AG04449 (cell line): ENCODE data around the gene HERC4.
"Not testable (repeated sequence)": the region's sequence is repeated elsewhere in the genome, so short reads cannot be mapped to it uniquely, and the experiment has no call there.

Experiments used
- CTCF ChIA-PET: fragments of 350-600 bp; formaldehyde crosslinking; extraction: SDS; loops from one replicate; lab custom pipeline; 2021; ENCODE audit warnings: antibody characterized with exemption; lab: Yijun Ruan, JAX
- POLR2A ChIA-PET: fragments of 400-600, 350-600 bp; formaldehyde crosslinking; extraction: SDS; loops from one replicate; lab custom pipeline; 2020; ENCODE audit warnings: antibody characterized with exemption, inconsistent platforms; lab: Yijun Ruan, JAX
- DNase-seq: peaks from one replicate; pipeline ENCODE4 v3.0.0-alpha.2; 2010; ENCODE audit warnings: low read depth, low spot score
- H3K4me3 ChIP-seq: 2 replicates; pipeline ENCODE4 v1.5.1; 2011; ENCODE audit warnings: low read depth, mild to moderate bottlenecking, control low read depth, low read length
- CTCF ChIP-seq: IDR thresholded peaks from one replicate; pipeline ENCODE4 v1.5.1; 2011; ENCODE audit warnings: mild to moderate bottlenecking, moderate library complexity, low read length, control low read depth, inconsistent platforms; ENCODE audit not compliant: insufficient read depth; ENCODE audit errors: missing control alignments

Gene HERC4

DNA sequence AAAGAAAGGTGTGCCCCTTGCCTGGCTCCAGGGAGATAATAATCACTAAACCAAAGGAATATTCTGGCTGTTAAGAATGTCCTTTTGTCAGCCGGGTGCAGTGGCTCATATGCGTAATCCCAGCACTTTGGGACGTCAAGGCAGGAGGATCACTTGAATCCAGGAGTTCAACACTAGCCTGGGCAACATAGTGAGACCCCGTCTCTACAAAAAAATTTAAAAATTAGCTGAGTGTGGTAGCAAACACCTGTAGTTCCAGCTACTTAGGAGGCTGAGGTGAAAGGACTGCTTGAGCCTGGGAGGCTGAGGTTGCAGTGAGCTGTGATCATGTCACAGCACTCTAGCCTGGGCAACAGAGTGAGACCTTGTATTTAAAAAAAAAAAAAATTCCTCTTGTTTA is 74.1 kb downstream of the HERC4 start:
- DNase-seq, result no peak
- H3K4me3 ChIP-seq, result no peak overlapping the region
- TF ChIP-seq CTCF, result no peak
- POLR2A ChIA-PET, result no interaction called here
- CTCF ChIA-PET, result no interaction called here

DNA sequence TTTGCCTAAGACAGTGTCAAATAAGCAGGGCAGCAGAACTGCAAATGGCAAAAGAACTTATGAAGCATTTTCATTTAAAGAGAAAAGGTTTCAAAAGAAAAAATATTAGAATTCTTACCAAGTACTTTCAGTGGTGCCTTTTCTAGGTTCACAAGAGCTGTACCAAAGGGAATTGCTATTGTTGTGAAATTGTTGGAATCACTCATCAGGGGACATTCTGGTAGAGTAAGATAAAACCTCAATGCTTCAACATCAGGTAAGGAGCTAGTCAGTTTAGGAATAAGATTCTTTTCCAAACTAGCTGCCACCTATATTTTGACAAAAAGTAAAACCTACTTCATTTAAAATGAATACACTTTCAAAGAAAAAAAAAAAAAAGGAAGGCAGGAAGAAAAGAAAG is 85.0 kb downstream of the HERC4 start:
- no peak for TF ChIP-seq CTCF
- DNase-seq, result no peak
- POLR2A ChIA-PET, result no interaction called here
- H3K4me3 ChIP-seq, result no peak overlapping the region
- CTCF ChIA-PET, result interaction anchor here (0.8 kb wide), 1 partner anchor 221 kb away, joined by 3 read pairs; no protein-coding TSS in a partner anchor

DNA sequence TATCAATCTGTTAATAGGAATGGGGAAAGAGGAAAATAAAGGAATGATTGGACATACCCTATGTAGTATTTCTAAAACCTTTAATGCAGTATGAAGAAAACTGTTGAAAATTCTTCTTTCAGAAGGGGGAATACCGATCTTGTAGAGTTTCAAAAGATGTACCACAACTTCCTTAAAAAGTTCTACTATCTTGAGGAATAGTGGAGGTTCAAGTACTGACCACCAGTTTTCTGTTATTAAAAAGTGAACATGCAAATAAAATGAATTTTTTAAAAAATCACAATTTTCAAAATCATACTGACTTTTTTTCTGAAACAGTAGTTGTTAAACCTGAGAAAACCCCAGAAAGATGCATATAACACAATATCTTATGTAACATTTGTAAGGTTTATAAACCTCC is 86.5 kb downstream of the HERC4 start:
- CTCF ChIA-PET, result interaction anchor here (2.3 kb wide), 1 partner anchor 133 kb away, joined by 8 read pairs; no protein-coding TSS in a partner anchor
- no peak for DNase-seq
- POLR2A ChIA-PET, result no interaction called here
- H3K4me3 ChIP-seq, result no peak overlapping the region
- no peak for TF ChIP-seq CTCF

GRCh38 chr10:67982603-67983002 is 92.5 kb downstream of the HERC4 start:
- DNase-seq, POLR2A ChIA-PET, CTCF ChIA-PET, H3K4me3 ChIP-seq: not testable (repeated sequence)

DNA sequence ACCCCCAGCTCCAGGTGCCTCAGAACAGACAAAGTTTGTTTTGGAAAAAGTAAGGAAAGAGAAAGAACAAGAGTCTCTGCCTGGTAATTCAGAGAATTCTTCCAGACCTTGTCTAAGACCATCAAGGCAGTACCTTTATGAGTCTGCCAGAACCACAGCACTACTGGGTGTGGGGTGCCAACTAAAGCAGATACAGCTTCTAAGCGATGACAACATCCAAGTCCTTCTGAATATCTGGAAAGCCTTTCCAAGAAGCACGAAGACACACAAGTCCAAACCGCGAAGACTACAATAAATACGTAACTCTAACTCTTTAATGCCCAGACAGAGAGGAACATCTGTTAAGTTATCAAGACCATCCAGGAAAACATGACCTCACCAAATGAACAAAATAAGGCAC is 96.3 kb downstream of the HERC4 start:
- ChIA-PET POLR2A (no interaction called here), CTCF (no interaction called here)
- no peak for DNase-seq
- TF ChIP-seq CTCF, result no peak
- H3K4me3 ChIP-seq, result no peak overlapping the region

DNA sequence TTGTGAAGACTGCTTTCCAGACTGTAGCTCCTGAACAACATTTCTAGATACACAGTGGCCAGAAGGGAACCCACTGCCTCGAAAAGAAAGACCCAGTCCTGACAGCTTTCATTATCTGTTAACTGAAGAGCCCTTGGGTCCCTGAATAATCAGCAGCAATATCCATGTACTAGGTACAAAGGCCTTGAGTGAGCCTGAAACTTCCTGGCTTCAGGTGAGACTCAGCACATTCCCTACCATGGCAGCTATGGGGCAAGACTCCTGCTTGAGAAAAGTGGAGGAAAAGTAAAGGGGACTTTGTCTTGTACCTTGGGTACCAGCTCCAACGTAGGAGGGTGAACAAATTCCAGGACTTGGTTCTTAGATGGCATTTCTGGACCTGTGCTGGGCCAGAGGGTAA is 97.8 kb downstream of the HERC4 start:
- POLR2A ChIA-PET, result no interaction called here
- DNase-seq, result no peak
- CTCF ChIA-PET, result interaction anchor here (0.8 to 1.4 kb wide), 3 partner anchors 10 to 14 kb away, joined by 3 to 4 read pairs (median 3); no protein-coding TSS in a partner anchor
- no peak overlapping the region for H3K4me3 ChIP-seq
- TF ChIP-seq CTCF, result no peak

DNA sequence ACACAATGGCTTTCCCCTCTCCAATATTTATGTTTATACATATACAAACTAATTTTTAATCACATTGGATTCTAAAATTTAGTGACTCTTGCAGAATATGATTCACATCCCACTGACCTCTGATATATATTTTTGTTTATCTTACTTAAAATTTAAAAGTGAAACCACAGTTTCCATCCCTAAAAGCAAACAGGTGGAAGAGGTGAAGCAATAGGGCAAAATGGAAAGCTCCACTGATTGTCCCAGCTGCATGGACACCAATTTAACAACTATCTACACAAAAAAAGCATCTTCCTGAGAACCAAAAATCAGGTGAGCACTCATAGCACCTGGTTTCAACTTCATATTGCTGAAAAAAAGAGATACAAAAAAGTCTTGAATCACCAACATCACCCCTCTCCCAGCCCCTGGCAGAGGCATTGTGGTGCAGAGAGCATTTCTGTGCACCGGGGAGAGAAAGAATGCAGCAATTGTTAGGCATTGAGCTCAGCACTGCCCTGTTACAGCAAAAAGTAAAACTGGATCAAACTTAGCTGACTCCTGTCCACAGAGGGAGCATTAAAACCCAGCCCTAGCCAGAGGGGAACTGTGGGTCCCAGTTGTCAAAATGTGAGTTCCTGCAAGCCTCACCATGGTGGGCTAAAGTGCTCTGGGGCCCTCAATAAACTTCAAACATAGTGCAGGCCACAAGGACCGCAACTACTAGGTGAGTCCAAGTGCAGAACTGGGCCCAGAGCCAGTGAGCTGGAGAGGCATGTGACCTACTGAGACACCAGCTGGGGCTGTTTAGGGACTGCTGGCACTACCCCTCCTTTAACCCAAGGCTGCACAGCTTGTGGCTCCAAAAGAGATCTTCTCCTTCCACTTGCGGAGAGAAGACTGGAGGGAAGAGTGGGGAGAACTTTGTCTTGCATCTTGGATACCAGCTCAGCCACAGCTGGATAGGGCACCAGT is 98.5 kb downstream of the HERC4 start:
- POLR2A ChIA-PET, result no interaction called here
- CTCF ChIA-PET, result interaction anchor here (0.8 to 1.4 kb wide), 2 partner anchors 9 to 12 kb away, joined by 3 to 4 read pairs; no protein-coding TSS in a partner anchor

More for the DNA sequence above, 98.5 kb downstream of the HERC4 start:
- no peak for DNase-seq
- no peak for TF ChIP-seq CTCF
- H3K4me3 ChIP-seq, result no peak overlapping the region
